K562 (cell line): ENCODE results near the gene COL9A2. TPM values are rescaled to one million over a fixed set of nuclear protein-coding genes. Genes with fewer than 3 reads are reported as not detected.
A peak's percentile ranks its signal among the peaks of the same experiment; 100 is the strongest.

Source experiments
- ATAC-seq: fragments of 200-7000 bp; cut with Tn5 transposase; 3 replicates; pipeline ENCODE4 v1.9.1; 2020; ENCODE audit warnings: moderate library complexity
- BruUV-seq: library from RNA; stranded (reverse); fragments of 400-500 nt; replicated peaks from 2 replicates; lab custom pipeline; 2021; lab: Mats Ljungman, UMichigan
- CTCF ChIA-PET: fragments of 300-600 bp; formaldehyde crosslinking; extraction: SDS; loops from one replicate; lab custom pipeline; 2021; ENCODE audit warnings: low intra/inter-chr PET ratio; lab: Yijun Ruan, JAX
- POLR2A ChIA-PET: fragments of 300-600, 350-650 bp; sonication (Branson Sonifier 250); formaldehyde crosslinking; extraction: SDS; loops from one replicate; lab custom pipeline; 2021; ENCODE audit warnings: antibody characterized with exemption, inconsistent platforms; lab: Yijun Ruan, JAX
- DNase-seq, 4 experiments: peaks; one replicate each; pipeline versions ENCODE4 v3.0.0 to v3.0.0-alpha.2; 2011 to 2018; ENCODE audit warnings: low spot score in 3 of 4, mixed read lengths in 3 of 4; ENCODE audit errors: extremely low read depth in 1 of 4
- FAIRE-seq: peaks from 2 replicates; lab custom pipeline; 2011; peaks lifted over from hg19 to GRCh38; lab: Jason Lieb, UNC
- H2AFZ ChIP-seq: 2 replicates; pipeline ENCODE4 v1.6.0; 2011; ENCODE audit warnings: low read depth, low read length, control low read depth, inconsistent platforms
- H3K27ac ChIP-seq: fragments of 200-600 bp; 3 replicates; pipeline ENCODE4 v1.8.0; 2011; ENCODE audit warnings: low read depth, mild to moderate bottlenecking, control low read depth, inconsistent platforms, low read length, moderate library complexity, mixed read lengths; ENCODE audit errors: extremely low read depth
- H3K27me3 ChIP-seq, 2 experiments: fragments of 300-600 bp in 1 of 2; 2 replicates in 1 of 2; 3 replicates in 1 of 2; pipeline versions ENCODE4 v1.6.0 to v1.8.0; 2011; ENCODE audit warnings: inconsistent platforms in 2 of 2, low read length in 2 of 2, mild to moderate bottlenecking in 1 of 2, mixed read lengths in 1 of 2, moderate library complexity in 1 of 2; ENCODE audit not compliant: control insufficient read depth in 2 of 2, insufficient read depth in 2 of 2
- H3K36me3 ChIP-seq: fragments of 300-600 bp; 3 replicates; pipeline ENCODE4 v1.8.0; 2011; ENCODE audit warnings: mild to moderate bottlenecking, low read length, inconsistent platforms; ENCODE audit not compliant: control insufficient read depth, insufficient read depth
- H3K4me1 ChIP-seq, 2 experiments: fragments of 200-600 bp in 1 of 2; replicated peaks in 1 of 2; 2 replicates in 1 of 2; 3 replicates in 1 of 2; pipeline versions ENCODE4 v1.5.1 to v1.8.0; 2011; ENCODE audit warnings: inconsistent platforms in 2 of 2, low read length in 2 of 2, mild to moderate bottlenecking in 1 of 2, mixed read lengths in 1 of 2, moderate library complexity in 1 of 2; ENCODE audit not compliant: control insufficient read depth in 2 of 2, insufficient read depth in 2 of 2
- H3K4me2 ChIP-seq: 2 replicates; pipeline ENCODE4 v1.6.1; 2011; ENCODE audit warnings: low read length, control low read depth, inconsistent platforms, mixed read lengths; ENCODE audit not compliant: insufficient read depth
- H3K4me3 ChIP-seq: fragments of 200-600 bp; sonication (generic), shearing (Covaris generic); 2 replicates; pipeline ENCODE4 v1.5.1; 2016; ENCODE audit warnings: control low read depth, inconsistent platforms
- H3K79me2 ChIP-seq: fragments of 200-600 bp; 3 replicates; pipeline ENCODE4 v1.8.0; 2011; ENCODE audit warnings: low read length, inconsistent platforms; ENCODE audit not compliant: control insufficient read depth, insufficient read depth
- H3K9ac ChIP-seq, 2 experiments: 2 replicates each; pipeline versions ENCODE4 v1.6.0 to v1.6.1; 2011; ENCODE audit warnings: low read depth in 2 of 2, low read length in 2 of 2, control low read depth in 1 of 2, inconsistent platforms in 1 of 2, mild to moderate bottlenecking in 1 of 2, mixed read lengths in 1 of 2; ENCODE audit not compliant: insufficient read depth in 1 of 2
- H3K9me1 ChIP-seq: one replicate; pipeline ENCODE4 v1.6.0; 2011; ENCODE audit warnings: inconsistent platforms, mild to moderate bottlenecking, low read length, moderate library complexity; ENCODE audit not compliant: control insufficient read depth, insufficient read depth
- H3K9me3 ChIP-seq: replicated peaks from 2 replicates; pipeline ENCODE4 v1.5.1; 2011; ENCODE audit warnings: low read depth, low read length, inconsistent platforms; ENCODE audit not compliant: control insufficient read depth, insufficient read depth
- H4K20me1 ChIP-seq: replicated peaks from 2 replicates; pipeline ENCODE4 v1.6.1; 2011; ENCODE audit warnings: low read length, inconsistent platforms, mixed read lengths; ENCODE audit not compliant: control insufficient read depth, insufficient read depth
- CEBPB ChIP-seq: fragments of 450-650 bp; IDR thresholded peaks from 2 replicates; pipeline ENCODE4 v1.6.1; 2016; ENCODE audit warnings: missing genetic modification characterization, missing compliant biosample characterization
- DNMT1 ChIP-seq: fragments of 450-650 bp; IDR thresholded peaks from 2 replicates; pipeline ENCODE4 v1.6.1; 2016; ENCODE audit warnings: antibody characterized with exemption, mild to moderate bottlenecking
- KDM1A ChIP-seq, 2 experiments: fragments of 450-650 bp; IDR thresholded peaks; 2 replicates each; pipeline ENCODE4 v1.6.1; 2016; ENCODE audit warnings: mild to moderate bottlenecking in 2 of 2
- RAD51 ChIP-seq: fragments of 450-650 bp; IDR thresholded peaks from 2 replicates; pipeline ENCODE4 v1.7.1; 2016; ENCODE audit warnings: low read depth, mild to moderate bottlenecking, borderline replicate concordance
- RCOR1 ChIP-seq, 2 experiments: IDR thresholded peaks; 2 replicates each; pipeline ENCODE4 v1.6.1; 2012; ENCODE audit warnings: low read depth in 2 of 2, low read length in 2 of 2, borderline replicate concordance in 1 of 2, improper control_type of control experiment in 1 of 2
- SMARCA4 ChIP-seq: fragments of 450-650 bp; IDR thresholded peaks from 2 replicates; pipeline ENCODE4 v1.6.1; 2016
- SRF ChIP-seq, 2 experiments: fragments of 250-450, 450-650 bp in 1 of 2; sonication (Bioruptor Pico) in 1 of 2; sonication (generic) in 1 of 2; formaldehyde crosslinking; IDR thresholded peaks; 2 replicates each; pipeline versions ENCODE4 v1.5.0 to v1.5.1; 2020 to 2022; ENCODE audit warnings: mild to moderate bottlenecking in 1 of 2, missing genetic modification reagents in 1 of 2
- WGBS: fragments of 100-300 bp; shearing (Covaris generic); methylation state at CpG from one replicate; pipeline ENCODE4 v1.1.6; 2016; ENCODE audit warnings: low coverage, mixed read lengths; ENCODE audit not compliant: insufficient coverage; ENCODE audit errors: missing lambda C conversion rate; 5-methylcytosine and 5-hydroxymethylcytosine counted together
- in situ Hi-C: fragments of 300-500 bp; cut with MboI; formaldehyde crosslinking; loops from 4 replicates; pipeline ENCODE4 v1.15.0; 2018; ENCODE audit warnings: inconsistent platforms, mixed read lengths
- intact Hi-C: fragments of 100-400 bp; cut with micrococcal nuclease; formaldehyde crosslinking; loops from 2 replicates; pipeline ENCODE4 v1.14.2; 2022
- polyA plus RNA-seq, 8 experiments: library from polyadenylated mRNA; depleted of rRNA in 4 of 8; stranded (reverse) in 5 of 8; unstranded in 3 of 8; fragments of >200 nt; fragmentation: Nextera tagmentation in 2 of 8; fragmentation: Illumina TruSeq in 1 of 8; extraction: Ambion mirVana in 2 of 8; extraction: Trizol in 1 of 8; gene quantifications; 2 replicates each; pipeline versions ENCODE4 v1.2.1 to v1.2.3, GENCODE V29; 2011 to 2014; ENCODE audit warnings: inconsistent platforms in 1 of 8, missing spikeins in 1 of 8
- total RNA-seq, 7 experiments: library from RNA; depleted of rRNA in 6 of 7; stranded (reverse); fragments of >200 nt in 6 of 7; fragmentation: Illumina TruSeq in 2 of 7; extraction: Trizol in 2 of 7; gene quantifications; 2 replicates each; pipeline versions ENCODE4 v1.2.1 to v1.2.3, GENCODE V29; 2011 to 2021; ENCODE audit warnings: low replicate concordance in 1 of 7

The COL9A2 gene
- total and polyA plus RNA-seq, 9 of the 15 experiments (the other 6 are each of a cell fraction or from before 2014, with no cell fraction given): 0.03 to 2.2 (median 0.31) TPM

- TF ChIP-seq DNMT1 (no peak), SRF (CRISPR knock-in tag; IDR thresholded peaks at IDR 0.05) (no peak), SMARCA4 (no peak)
Measured at GRCh38 chr1:40352126-40352525, 35.0 kb upstream of the COL9A2 start (continued).

GRCh38 chr1:40351124-40351523 is 34.0 kb upstream of the COL9A2 start:
- DNase-seq: no peak
- no peaks in the 10 kb centered on the region; a peak in 1 of 5 replicates for H3K4me1 ChIP-seq
- WGBS: 4% methylated on average over 2 of the region's 2 CpGs
- H3K36me3 ChIP-seq: no peaks in the 10 kb centered on the region
- H3K27ac ChIP-seq: no peak overlapping the region
- TF ChIP-seq CEBPB (tag) (0 out of 2 replicates have a peak, but pooled peaks have one; percentile 13), RCOR1 (IDR thresholded peaks at IDR 0.05; ENCODE audit: borderline replicate concordance in 1 of 2, low read depth in 2 of 2, low read length in 2 of 2) (peak in 1 of 2 experiments; percentile 67; a peak in 2 of 4 replicates), KDM1A (IDR thresholded peaks at IDR 0.05) (peak; percentile 40 to 62), RAD51 (no peak)
- TF ChIP-seq, all 486 proteins: peak for 3
- H3K9me1 ChIP-seq: no peaks in the 10 kb centered on the region
- intact Hi-C loops: no loop called here
- peak; percentile 48 for FAIRE-seq
- H3K79me2 ChIP-seq: no peaks in the 10 kb centered on the region
- H2AFZ ChIP-seq: 0 out of 2 replicates have a peak overlapping the region, but pooled peaks have one; percentile 33
- no peaks in the 10 kb centered on the region for H4K20me1 ChIP-seq
- ChIA-PET POLR2A (no interaction called here), CTCF (no interaction called here)
- H3K27me3 ChIP-seq: no peaks in the 10 kb centered on the region
- ATAC-seq: no peak
- no peaks in the 10 kb centered on the region for H3K9me3 ChIP-seq
- no peak overlapping the region for H3K4me2 ChIP-seq
- no TSS peak for BruUV-seq
- H3K9ac ChIP-seq: no peak overlapping the region
- no peak overlapping the region for H3K4me3 ChIP-seq
- in situ Hi-C loops: no loop called here
